HG03196 (cell line): ENCODE measurements around the gene GABBR2.

ENCODE experiments used
- ATAC-seq: cut with Tn5 transposase; IDR thresholded peaks from one replicate; pipeline ENCODE4 v1.9.1; 2021; ENCODE audit not compliant: unreplicated experiment

Gene GABBR2

GRCh38 chr9:98708933-98709911 is at the start of gene GABBR2:
Gene GABBR2, minus strand, starts transcription at chr9:98708935. Its CDS starts 198 bp downstream, at chr9:98708737.
- ATAC-seq = no peak

GRCh38 chr9:98755006-98755618 is 46.4 kb upstream of the GABBR2 start:
- ATAC-seq = no peak

GRCh38 chr9:98751210-98751609 is 42.5 kb upstream of the GABBR2 start:
- ATAC-seq = no peak

- no peak for ATAC-seq
These were observed 41.8 kb upstream of the GABBR2 start for GRCh38 chr9:98750364-98751060.

- no peak for ATAC-seq
These were observed 38.7 kb upstream of the GABBR2 start for GRCh38 chr9:98747476-98747875.

GRCh38 chr9:98745470-98745869 is 36.7 kb upstream of the GABBR2 start:
- ATAC-seq = no peak

- no peak for ATAC-seq
These were observed 35.3 kb upstream of the GABBR2 start for GRCh38 chr9:98743818-98744611.

- ATAC-seq = no peak
These were observed 34.6 kb upstream of the GABBR2 start for GRCh38 chr9:98743329-98743728.

- ATAC-seq = no peak
These were observed 33.9 kb upstream of the GABBR2 start for GRCh38 chr9:98742325-98743280.

GRCh38 chr9:98740226-98740881 is 31.6 kb upstream of the GABBR2 start:
- no peak for ATAC-seq

GRCh38 chr9:98738741-98739140 is 30.0 kb upstream of the GABBR2 start:
- no peak for ATAC-seq

GRCh38 chr9:98736226-98736625 is 27.5 kb upstream of the GABBR2 start:
- no peak for ATAC-seq

GRCh38 chr9:98732801-98733200 is 24.1 kb upstream of the GABBR2 start:
- ATAC-seq = no peak

GRCh38 chr9:98732091-98732490 is 23.4 kb upstream of the GABBR2 start:
- no peak for ATAC-seq

GRCh38 chr9:98730871-98731270 is 22.1 kb upstream of the GABBR2 start:
- ATAC-seq = no peak

- no peak for ATAC-seq
These were observed 19.8 kb upstream of the GABBR2 start for GRCh38 chr9:98728500-98728899.

- no peak for ATAC-seq
These were observed 18.7 kb upstream of the GABBR2 start for GRCh38 chr9:98727428-98727827.

GRCh38 chr9:98726735-98727134 is 18.0 kb upstream of the GABBR2 start:
- ATAC-seq = no peak
